ENCODE results near the gene GABRA4.

GABRA4 gene

DNA sequence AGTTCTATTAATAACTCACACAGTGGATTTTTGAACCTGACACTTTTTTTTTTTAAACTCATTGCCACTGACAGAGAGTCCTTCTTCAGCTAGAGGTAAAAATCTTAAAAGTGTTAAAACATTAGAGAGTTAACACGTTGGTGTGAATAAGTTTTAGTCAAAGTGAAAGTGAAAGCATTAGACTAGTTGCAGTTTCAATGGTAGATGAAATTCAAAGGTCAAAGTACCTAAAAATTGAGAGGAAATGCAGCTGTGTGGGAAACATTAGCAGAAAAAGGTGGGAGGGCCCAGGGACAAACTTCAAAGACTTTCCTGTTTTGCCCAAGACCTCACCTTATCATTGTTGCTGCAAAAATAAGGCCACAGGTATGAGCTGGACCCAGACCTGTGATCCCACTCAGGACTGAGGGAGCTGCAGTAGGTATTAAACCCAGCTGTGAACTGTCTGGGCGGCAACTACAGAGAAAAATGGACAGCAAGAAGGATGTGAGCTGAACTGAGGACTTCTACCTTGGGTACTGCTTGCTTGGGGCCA is 17.6 kb upstream of the GABRA4 start:
- peak; percentile 37 for DNase-seq (ENCODE audit: low read depth)
- H3K4me3 ChIP-seq (ENCODE audit: low read depth, low read length): peak overlapping the region; percentile 27
- no peak for TF ChIP-seq POLR2A (IDR thresholded peaks at IDR 0.05; ENCODE audit: extremely low read depth, insufficient read length)
- TF ChIP-seq MYC (IDR thresholded peaks at IDR 0.05; ENCODE audit: low read depth, low read length): no peak
- TF ChIP-seq, protein P1, sequence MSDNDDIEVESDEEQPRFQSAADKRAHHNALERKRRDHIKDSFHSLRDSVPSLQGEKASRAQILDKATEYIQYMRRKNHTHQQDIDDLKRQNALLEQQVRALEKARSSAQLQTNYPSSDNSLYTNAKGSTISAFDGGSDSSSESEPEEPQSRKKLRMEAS (IDR thresholded peaks at IDR 0.05; ENCODE audit: low read depth, low read length): no peak
- TF ChIP-seq, protein P2, sequence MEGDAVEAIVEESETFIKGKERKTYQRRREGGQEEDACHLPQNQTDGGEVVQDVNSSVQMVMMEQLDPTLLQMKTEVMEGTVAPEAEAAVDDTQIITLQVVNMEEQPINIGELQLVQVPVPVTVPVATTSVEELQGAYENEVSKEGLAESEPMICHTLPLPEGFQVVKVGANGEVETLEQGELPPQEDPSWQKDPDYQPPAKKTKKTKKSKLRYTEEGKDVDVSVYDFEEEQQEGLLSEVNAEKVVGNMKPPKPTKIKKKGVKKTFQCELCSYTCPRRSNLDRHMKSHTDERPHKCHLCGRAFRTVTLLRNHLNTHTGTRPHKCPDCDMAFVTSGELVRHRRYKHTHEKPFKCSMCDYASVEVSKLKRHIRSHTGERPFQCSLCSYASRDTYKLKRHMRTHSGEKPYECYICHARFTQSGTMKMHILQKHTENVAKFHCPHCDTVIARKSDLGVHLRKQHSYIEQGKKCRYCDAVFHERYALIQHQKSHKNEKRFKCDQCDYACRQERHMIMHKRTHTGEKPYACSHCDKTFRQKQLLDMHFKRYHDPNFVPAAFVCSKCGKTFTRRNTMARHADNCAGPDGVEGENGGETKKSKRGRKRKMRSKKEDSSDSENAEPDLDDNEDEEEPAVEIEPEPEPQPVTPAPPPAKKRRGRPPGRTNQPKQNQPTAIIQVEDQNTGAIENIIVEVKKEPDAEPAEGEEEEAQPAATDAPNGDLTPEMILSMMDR (IDR thresholded peaks at IDR 0.05; ENCODE audit: low read depth, low read length): no peak

DNA sequence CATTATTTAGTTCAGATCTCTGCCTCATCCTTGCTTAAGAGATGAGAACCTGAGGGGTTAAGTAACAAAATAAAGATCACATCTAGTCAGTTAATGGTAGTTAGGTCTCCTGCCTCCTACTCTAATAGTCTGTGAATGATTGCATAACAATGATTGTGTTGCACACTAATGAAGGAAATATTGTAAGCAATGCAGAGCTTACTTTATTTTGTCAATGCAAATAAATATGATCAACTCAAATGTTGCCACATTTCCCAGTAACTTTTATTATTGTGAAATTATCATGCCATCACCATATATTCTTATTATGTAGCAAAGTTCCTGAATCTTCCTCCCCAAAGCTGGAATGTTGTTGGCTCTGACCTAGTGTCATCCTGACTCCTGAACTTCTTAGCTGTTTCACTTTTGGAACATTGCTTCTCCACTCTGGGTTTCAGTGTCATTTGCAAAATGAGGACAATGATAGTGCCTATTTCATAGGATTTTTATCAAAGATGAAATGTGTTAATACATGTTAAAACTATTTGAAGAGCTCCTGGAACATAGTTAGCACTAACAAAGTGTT is 17.0 kb upstream of the GABRA4 start:
- peak overlapping the region; percentile 27 for H3K4me3 ChIP-seq (ENCODE audit: low read depth, low read length)
- no peak for TF ChIP-seq MYC (IDR thresholded peaks at IDR 0.05; ENCODE audit: low read depth, low read length)
- no peak for TF ChIP-seq POLR2A (IDR thresholded peaks at IDR 0.05; ENCODE audit: extremely low read depth, insufficient read length)
- TF ChIP-seq, protein P2 (IDR thresholded peaks at IDR 0.05; ENCODE audit: low read depth, low read length): no peak
- TF ChIP-seq, protein P1 (IDR thresholded peaks at IDR 0.05; ENCODE audit: low read depth, low read length): no peak
- no peak for DNase-seq (ENCODE audit: low read depth)

DNA sequence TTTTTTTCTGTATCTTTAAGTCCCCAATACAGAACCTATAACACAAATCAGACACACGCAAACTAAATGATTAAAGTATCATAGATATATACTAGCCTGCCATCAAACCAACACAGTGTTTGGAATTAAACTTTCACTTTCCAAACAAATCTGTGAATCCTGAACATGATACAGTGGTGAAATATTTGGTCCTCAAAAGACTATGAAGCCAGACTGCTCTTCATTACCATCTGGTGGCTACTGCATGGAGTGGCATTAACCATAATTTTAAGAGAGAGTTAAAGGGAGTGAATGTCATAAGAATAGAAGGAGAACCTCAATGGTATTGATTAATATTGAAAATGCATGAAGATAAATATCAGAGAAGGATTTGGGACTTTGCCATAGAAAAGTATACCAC is 9.2 kb upstream of the GABRA4 start:
- TF ChIP-seq, protein P1 (IDR thresholded peaks at IDR 0.05; ENCODE audit: low read depth, low read length): no peak
- TF ChIP-seq POLR2A (IDR thresholded peaks at IDR 0.05; ENCODE audit: extremely low read depth, insufficient read length) (no peak), MYC (IDR thresholded peaks at IDR 0.05; ENCODE audit: low read depth, low read length) (no peak)
- TF ChIP-seq, protein P2 (IDR thresholded peaks at IDR 0.05; ENCODE audit: low read depth, low read length): no peak
- H3K4me3 ChIP-seq (ENCODE audit: low read depth, low read length): no peak overlapping the region
- no peak for DNase-seq (ENCODE audit: low read depth)

DNA sequence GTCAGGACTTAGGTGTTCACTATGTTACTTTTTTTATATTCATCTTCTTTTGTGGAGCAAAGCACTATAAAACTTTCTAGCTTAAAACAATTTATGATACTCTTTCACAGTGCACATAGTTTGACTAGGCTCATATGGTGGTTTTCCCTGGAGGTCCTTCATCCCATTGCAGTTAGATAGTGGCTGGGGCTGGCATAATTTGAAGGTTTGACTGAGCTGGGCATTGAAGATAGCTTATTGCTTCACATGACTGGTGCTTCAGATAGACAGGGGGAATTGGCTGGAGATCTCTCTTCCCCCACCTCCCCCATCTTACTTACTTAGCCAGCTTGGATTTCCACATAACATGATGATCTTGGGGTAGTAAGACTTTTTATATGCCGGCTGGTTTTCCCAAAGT is 7.0 kb upstream of the GABRA4 start:
- no peak for TF ChIP-seq MYC (IDR thresholded peaks at IDR 0.05; ENCODE audit: low read depth, low read length)
- TF ChIP-seq POLR2A (IDR thresholded peaks at IDR 0.05; ENCODE audit: extremely low read depth, insufficient read length): no peak
- TF ChIP-seq, protein P2 (IDR thresholded peaks at IDR 0.05; ENCODE audit: low read depth, low read length): no peak
- TF ChIP-seq, protein P1 (IDR thresholded peaks at IDR 0.05; ENCODE audit: low read depth, low read length): no peak
- DNase-seq (ENCODE audit: low read depth): no peak
- H3K4me3 ChIP-seq (ENCODE audit: low read depth, low read length): no peak overlapping the region

DNA sequence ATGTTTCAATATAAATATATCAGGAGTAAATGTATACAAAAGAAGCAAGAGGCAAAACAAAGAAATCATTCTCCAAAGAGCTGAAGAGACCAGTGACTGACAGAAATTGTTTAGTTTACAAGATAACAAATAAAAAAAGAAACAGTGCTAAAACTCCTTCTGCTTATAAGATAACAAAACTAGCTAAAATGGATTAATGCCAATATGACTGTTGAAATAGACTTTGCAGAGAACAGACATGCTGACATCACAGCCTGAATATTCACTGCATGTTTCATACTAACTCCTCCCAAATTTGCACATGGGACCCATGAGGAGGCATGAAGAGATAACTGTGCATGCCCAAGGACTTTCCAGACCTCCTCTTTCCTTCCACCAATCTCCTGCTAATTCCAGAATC is 6.2 kb upstream of the GABRA4 start:
- DNase-seq (ENCODE audit: low read depth): no peak
- H3K4me3 ChIP-seq (ENCODE audit: low read depth, low read length): no peak overlapping the region
- TF ChIP-seq, protein P1 (IDR thresholded peaks at IDR 0.05; ENCODE audit: low read depth, low read length): no peak
- TF ChIP-seq, protein P2 (IDR thresholded peaks at IDR 0.05; ENCODE audit: low read depth, low read length): no peak
- no peak for TF ChIP-seq MYC (IDR thresholded peaks at IDR 0.05; ENCODE audit: low read depth, low read length)
- no peak for TF ChIP-seq POLR2A (IDR thresholded peaks at IDR 0.05; ENCODE audit: extremely low read depth, insufficient read length)

Data from NB4 (cell line).